ENCODE measurements around the gene N4BP2L2. TPM values are rescaled to one million over a fixed set of nuclear protein-coding genes. Genes with fewer than 3 reads are reported as not detected.

Gene N4BP2L2
- total and polyA plus RNA-seq, 2 of the 8 experiments (the other 6 are each of a cell fraction or from before 2014, with no cell fraction given), result 14.6 to 67.6 TPM

GRCh38 chr13:32390484-32390883 is 148.1 kb downstream of the N4BP2L2 start:
- Histone ChIP-seq H2BK120ac (replicated peaks; ENCODE audit: low read depth, low read length) (no peak overlapping the region), H3K23me2 (ENCODE audit: low read depth, low read length) (no peaks in the 10 kb centered on the region), H4K91ac (replicated peaks; ENCODE audit: insufficient read length, low read length) (no peak overlapping the region), H3K4me1 (replicated peaks in 1 of 4; ENCODE audit: control insufficient read depth in 3 of 4, insufficient read depth in 4 of 4, low read length in 3 of 4) (peaks cover 0 to 4% (median under 1%) of the 10 kb centered on the region in 4 experiments; a peak in 2 of 7 replicates), H2BK15ac (ENCODE audit: low read length) (no peak overlapping the region; the same call in 1 of the 2 replicates), H3K4me2 (ENCODE audit: insufficient read depth in 1 of 2, low read depth in 2 of 2, low read length in 2 of 2) (no peak overlapping the region), H3K27ac (ENCODE audit: low read depth, low read length) (no peak overlapping the region), H4K20me1 (replicated peaks in 1 of 2; ENCODE audit: control insufficient read depth in 1 of 2, insufficient read depth in 2 of 2, low read length in 2 of 2) (no peaks in the 10 kb centered on the region), H3K4ac (replicated peaks; ENCODE audit: insufficient read length, low read depth, low read length) (no peak overlapping the region), H3K23ac (ENCODE audit: insufficient read length) (no peak overlapping the region), H3K79me1 (ENCODE audit: low read depth, low read length) (no peaks in the 10 kb centered on the region), H3K79me2 (ENCODE audit: control insufficient read depth in 1 of 2, insufficient read depth in 2 of 2, low read length in 2 of 2) (no peaks in the 10 kb centered on the region), H3K14ac (ENCODE audit: insufficient read length) (no peak overlapping the region), H2AFZ (ENCODE audit: low read length) (no peak overlapping the region), H3K9ac (replicated peaks in 1 of 4; ENCODE audit: extremely low read depth in 1 of 4, low read depth in 3 of 4, low read length in 3 of 4) (peak overlapping the region in 1 of 4 experiments; percentile 46; a peak in 2 of 7 replicates), H2BK5ac (ENCODE audit: low read depth, low read length) (no peak overlapping the region), H2AK5ac (ENCODE audit: low read depth, low read length) (no peak overlapping the region), H3K36me3 (ENCODE audit: control insufficient read depth in 2 of 4, insufficient read depth in 4 of 4, low read length in 3 of 4) (peaks cover 0 to 7% (median 3%) of the 10 kb centered on the region in 4 experiments; a peak in 3 of 8 replicates), H4K5ac (ENCODE audit: insufficient read length, low read depth, low read length) (no peak overlapping the region), H3K4me3 (ENCODE audit: extremely low read depth in 1 of 4, insufficient read depth in 2 of 4, low read depth in 3 of 4, low read length in 4 of 4) (no peak overlapping the region), H3K18ac (ENCODE audit: extremely low read depth, low read length) (no peak overlapping the region), H3K27me3 (replicated peaks in 1 of 4; ENCODE audit: control insufficient read depth in 3 of 4, extremely low read depth in 1 of 4, insufficient read depth in 3 of 4, low read length in 3 of 4) (no peaks in the 10 kb centered on the region), H4K8ac (ENCODE audit: extremely low read depth, insufficient read depth, low read length) (no peak overlapping the region), H3K9me3 (ENCODE audit: insufficient read depth in 2 of 2, low read depth in 1 of 2, low read length in 1 of 2) (no peaks in the 10 kb centered on the region), H2BK20ac (ENCODE audit: low read length) (no peak overlapping the region), H3K56ac (replicated peaks; ENCODE audit: insufficient read length, low read depth, low read length) (no peak overlapping the region), H2BK12ac (ENCODE audit: low read depth, low read length) (no peak overlapping the region)
- no peak for DNase-seq (ENCODE audit: low read depth in 1 of 2, low spot score in 2 of 2)
- TF ChIP-seq ATF2 (IDR thresholded peaks at IDR 0.05; ENCODE audit: low read length) (no peak), CEBPB (IDR thresholded peaks at IDR 0.05; ENCODE audit: low read depth, low read length) (no peak)
- ChIA-PET POLR2A (ENCODE audit: partially characterized antibody) (interaction anchor here (0.9 kb wide), 1 partner anchor 28 kb away, joined by 3 read pairs; no protein-coding TSS in a partner anchor), CTCF (ENCODE audit: partially characterized antibody) (interaction anchor here (0.7 to 1.8 kb wide), 6 partner anchors 8 to 144 kb away, joined by 3 to 7 read pairs (median 4); no protein-coding TSS in a partner anchor)
- 85% methylated on average over 1 of the region's 1 CpG; no CpG with 5 or more reads in 1 of the 2 experiments for WGBS, 2 experiments (ENCODE audit: extremely low coverage in 1 of 2, insufficient coverage in 1 of 2, insufficient read length in 1 of 2, insufficient replicate concordance in 2 of 2, low coverage in 1 of 2, low lambda C conversion rate in 2 of 2, missing lambda C conversion rate in 1 of 2)
- FAIRE-seq, result no peak
